ENCODE measurements around the gene SEMA4C.

SEMA4C gene

DNA sequence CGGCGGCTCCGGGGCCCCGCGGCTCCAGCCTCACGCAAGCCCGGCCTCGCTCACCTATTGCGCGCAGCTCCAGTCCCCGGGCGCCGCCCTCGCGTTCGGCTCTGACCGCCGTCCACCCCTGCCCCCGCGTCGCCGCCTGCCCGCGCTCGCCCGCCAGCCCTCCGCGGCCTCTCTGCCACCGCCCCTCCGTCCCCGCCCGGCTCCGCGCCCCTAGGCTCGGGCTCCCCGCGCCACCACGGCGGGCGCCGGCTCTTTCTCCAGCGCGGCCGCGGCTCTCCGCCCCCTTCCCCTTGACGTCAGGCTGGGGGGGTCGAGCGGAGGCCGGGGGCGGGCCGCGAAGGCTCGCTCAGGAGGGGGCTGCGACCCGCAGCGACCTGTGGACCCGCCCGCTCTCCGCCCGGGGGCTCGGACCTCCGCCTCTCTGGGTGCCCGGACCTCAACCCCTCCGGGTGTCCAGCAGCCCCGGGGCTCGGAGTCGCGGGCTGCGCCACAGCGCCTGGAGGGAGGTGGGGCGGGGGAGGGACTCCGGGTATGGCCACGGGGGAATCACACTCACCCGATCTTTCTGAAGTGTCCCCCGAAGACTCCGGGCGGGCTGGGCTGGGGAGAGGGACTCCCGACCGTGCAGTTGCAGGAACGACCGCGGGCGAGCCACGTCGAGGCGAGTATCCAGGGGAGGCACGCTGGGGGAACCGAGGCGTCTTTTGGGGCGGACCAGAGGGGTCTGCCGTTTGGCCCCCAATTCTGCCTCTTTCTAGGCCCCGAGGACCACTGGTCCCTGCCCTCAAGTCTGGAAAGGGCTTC is at the start of gene SEMA4C:
Gene SEMA4C, minus strand, starts transcription at position 259 of the 804 bp plus-strand sequence. CDS start 2,194 bp downstream, outside the sequence.
- intact Hi-C loops (cut with DNase I): loop anchor here (1.0 to 10.0 kb wide), 3 partner anchors 12 to 225 kb away; partner anchors contain the start of genes ANKRD39 and FAHD2B
- DNase-seq: peak; percentile 66 to 97 (median 76)

GRCh38 chr2:96918754-96919550 is 49.1 kb upstream of the SEMA4C start:
- DNase-seq: peak in 3 of 10 donors; percentile 16 to 49 (median 19)
- intact Hi-C loops (cut with DNase I): no loop called here

DNA sequence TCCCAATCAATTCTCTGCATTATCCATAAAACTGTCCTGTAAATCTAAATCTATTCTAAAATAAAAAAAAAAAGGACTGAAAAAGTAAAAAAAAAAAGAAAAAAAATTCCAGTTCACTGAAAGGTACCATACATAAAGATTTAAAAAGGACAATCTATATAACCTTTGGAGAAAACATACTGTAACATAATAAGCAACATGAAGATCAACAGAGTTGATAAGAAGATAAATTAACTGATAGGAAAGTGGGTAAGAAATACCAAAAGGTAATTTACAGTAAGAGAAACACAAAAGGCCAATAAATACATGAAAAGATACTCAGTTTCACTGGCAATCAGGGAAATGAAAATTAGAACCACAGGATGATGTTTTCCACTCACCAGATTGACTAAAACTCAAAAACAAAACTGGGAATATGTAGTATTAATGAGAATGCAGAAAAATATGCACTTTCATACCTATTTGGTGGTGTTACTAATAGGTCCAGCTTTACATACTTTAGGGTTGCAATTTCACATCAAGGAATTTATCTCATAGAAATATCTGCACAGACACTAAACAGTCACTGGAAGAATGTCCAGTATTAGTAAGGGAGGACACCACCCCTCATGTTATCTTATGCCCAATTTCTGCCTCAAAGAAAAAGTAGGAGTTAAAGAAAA is 48.3 kb upstream of the SEMA4C start:
- no peak for DNase-seq

GRCh38 chr2:96916646-96917543 is 47.0 kb upstream of the SEMA4C start:
- no peak for DNase-seq

More for the DNA sequence above, 48.3 kb upstream of the SEMA4C start:
- intact Hi-C loops (cut with DNase I): no loop called here

DNA sequence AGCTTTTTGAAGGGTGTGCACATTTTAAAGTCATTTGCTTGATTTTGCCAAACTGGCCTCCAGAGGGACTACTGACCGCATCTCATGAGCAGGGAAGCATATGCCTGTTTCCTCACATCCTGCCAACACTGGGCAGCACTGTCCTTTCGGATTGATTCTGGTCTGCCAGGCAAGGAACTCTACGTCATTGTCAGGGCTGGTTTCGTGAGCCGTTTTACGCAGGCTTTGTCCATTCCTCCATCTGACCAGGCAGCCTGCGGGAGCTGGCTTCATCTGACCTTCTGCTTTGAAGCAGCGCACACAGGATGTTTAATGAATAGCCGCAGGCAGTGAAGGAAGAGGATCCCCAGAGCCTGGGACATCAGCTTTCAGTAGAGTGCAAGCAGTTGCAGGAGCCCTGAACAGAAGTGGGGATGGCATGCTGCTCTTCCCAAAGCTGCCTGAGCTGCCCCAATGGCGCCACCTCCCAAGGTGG is 46.3 kb upstream of the SEMA4C start:
- intact Hi-C loops (cut with DNase I): no loop called here
- peak in 1 of 10 donors; percentile 94 for DNase-seq

More at GRCh38 chr2:96916646-96917543, 47.0 kb upstream of the SEMA4C start:
- intact Hi-C loops (cut with DNase I): no loop called here

GRCh38 chr2:96914332-96914731 is 44.5 kb upstream of the SEMA4C start:
- intact Hi-C loops (cut with DNase I): loop anchor here (5.0 kb wide), 1 partner anchor 42 kb away; the partner anchor contains the start of gene SEMA4C
- no peak for DNase-seq

GRCh38 chr2:96913398-96914202 is 43.7 kb upstream of the SEMA4C start:
- intact Hi-C loops (cut with DNase I): loop anchor here (5.0 kb wide), 1 partner anchor 41 kb away; the partner anchor contains the start of gene SEMA4C
- DNase-seq: peak in 6 of 10 donors; percentile 50 to 93 (median 69)

GRCh38 chr2:96913117-96913397 is 43.2 kb upstream of the SEMA4C start:
- DNase-seq: peak in 2 of 10 donors; percentile 75 to 87
- intact Hi-C loops (cut with DNase I): loop anchor here (5.0 kb wide), 1 partner anchor 41 kb away; the partner anchor contains the start of gene SEMA4C

DNA sequence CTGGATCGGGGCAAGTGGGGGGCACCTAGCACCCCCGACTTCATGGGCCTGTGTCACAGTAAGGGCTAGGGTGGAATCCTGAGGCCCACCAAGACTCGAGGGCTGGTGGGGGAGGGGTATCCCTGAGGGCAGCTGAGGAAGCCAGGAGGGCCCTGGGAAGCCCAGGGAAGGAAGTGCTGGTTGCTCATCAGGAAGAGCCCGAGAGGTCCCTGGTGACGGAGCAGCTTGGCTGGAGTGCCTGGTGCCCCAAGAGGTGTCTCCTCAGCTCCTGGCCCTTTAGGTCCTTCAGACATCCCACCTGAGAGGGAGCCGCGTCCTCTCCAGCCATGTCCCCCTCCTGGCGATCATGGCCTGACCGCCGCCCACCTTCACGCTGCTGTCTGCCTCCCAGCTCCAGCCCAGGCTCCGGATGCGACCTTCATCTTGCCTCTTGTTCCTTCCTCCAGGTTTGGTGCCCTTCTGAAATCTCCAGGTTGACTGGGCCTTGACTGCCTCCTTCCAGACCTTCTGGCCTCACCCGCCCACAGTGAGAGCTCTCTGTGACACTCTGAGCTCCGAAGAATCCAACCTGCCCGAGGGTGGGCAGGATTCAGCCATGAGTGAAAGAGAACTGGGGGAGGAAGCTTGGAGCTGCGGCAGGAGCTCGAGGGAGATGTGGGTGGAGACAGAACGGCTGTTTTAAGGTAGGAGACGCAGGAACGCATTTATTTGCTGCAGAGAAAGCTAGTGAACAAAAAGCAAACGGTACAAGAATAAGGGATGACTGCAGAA is 42.7 kb upstream of the SEMA4C start:
- intact Hi-C loops (cut with DNase I): loop anchor here (5.0 kb wide), 1 partner anchor 40 kb away; the partner anchor contains the start of gene SEMA4C
- peak in 2 of 10 donors; percentile 87 for DNase-seq

GRCh38 chr2:96909611-96910021 is 39.7 kb upstream of the SEMA4C start:
- DNase-seq: no peak
- intact Hi-C loops (cut with DNase I): loop anchor here (5.0 kb wide), 1 partner anchor 37 kb away; the partner anchor contains the start of gene SEMA4C

DNA sequence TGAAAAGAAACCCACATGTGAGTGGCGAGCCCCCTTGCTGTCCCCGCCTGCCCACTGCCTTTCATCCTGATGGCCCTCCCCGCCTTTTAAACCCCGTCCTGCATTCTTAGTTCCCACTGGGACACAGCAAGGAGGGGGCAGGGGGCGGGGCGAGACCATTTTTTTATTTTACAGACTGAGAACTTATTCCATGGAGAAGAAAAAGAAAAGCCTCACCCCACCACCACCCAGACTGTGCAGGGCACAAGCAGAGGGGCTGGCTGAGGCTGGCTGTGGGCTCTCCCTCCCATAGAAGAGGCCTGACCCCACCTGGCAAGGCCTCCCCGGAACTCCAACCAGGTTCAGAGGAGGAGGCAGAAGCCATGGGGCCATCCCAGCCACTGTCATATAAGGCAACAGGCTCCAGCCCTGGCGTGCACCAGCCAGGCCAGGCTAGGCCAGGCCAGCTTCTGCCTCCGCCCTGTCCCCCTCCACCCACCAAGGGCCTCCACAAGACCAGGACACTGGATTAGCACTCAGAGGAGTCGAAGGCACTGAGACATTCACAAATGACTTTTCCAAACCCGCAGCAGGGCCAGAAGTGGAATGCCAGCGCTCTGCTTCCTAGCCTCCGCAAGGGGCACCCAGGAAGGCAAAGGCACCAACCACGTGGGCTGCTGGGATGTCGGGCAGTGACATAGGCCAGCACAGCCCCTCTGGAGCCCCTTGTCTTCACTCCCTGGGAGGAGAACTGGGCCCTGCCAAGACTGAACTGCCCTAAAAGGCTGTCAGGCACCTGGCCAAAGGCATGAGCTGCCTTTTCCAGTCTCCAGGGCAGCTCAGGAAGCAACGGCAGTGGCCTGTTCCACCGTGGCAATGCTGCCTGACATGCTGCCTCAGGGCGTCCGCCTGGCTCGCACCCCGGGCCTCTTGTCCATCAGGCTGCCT is 37.5 kb upstream of the SEMA4C start:
- intact Hi-C loops (cut with DNase I): no loop called here
- DNase-seq: peak in 7 of 10 donors; percentile 47 to 87 (median 56)

DNA sequence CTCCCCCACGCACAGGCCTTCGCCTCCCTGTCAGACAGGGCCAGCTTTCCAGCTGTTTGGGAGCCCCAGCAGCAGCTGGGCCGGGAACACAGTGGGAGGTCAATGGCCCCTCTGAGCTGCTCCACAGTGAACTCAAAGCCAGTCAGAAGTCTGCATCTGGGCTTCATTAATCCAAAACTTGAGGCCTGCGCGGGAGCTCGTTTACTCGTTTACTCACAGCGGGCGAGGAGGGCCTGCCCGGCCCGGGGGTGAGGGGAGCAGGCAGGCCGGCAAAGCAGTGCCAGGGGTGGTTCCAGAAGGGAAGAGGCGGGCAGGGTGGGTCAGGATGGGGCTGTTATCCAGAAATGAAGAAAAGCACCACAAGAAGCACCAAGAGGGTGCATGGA is 36.8 kb upstream of the SEMA4C start:
- DNase-seq: no peak
- intact Hi-C loops (cut with DNase I): no loop called here

DNA sequence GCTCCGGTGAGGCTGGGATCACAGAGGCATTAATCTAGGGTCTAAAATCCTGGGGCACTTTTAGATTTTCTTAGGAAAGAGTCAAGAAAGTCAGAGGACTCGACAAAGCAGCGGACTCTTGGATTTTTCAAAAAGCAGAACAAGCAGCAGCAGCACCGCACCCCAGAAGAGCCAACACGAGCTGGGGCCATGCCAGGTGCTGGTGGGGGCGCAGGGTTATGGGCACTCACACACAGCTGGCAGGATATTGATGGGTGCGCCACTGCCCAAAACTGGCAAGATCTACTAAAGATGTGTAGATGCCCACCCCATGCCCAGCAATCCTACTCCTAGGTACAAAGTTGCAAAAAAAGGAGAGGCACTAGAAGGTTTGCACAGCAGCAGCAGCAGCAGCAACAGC is 33.9 kb upstream of the SEMA4C start:
- DNase-seq: no peak
- intact Hi-C loops (cut with DNase I): no loop called here

GRCh38 chr2:96903318-96903717 is 33.4 kb upstream of the SEMA4C start:
- intact Hi-C loops (cut with DNase I): no loop called here
- no peak for DNase-seq

- intact Hi-C loops (cut with DNase I): no loop called here
- no peak for DNase-seq
Observed at GRCh38 chr2:96900237-96900636, 30.4 kb upstream of the SEMA4C start.

DNA sequence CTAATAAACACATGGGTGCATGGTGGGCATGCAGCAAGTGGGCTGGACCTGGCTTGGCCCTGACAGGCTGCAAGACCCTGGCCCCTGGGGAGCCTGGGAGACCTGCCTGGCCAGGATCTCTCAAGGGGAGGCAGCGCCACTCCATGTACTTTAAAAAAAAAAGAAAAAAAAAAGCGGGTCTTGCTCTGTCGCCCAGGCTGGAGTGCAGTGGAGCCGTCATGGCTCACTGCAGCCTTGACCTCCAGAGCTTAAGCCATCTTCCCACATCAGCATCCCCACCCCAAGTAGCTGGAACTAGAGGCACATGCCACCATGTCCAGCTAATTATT is 29.5 kb upstream of the SEMA4C start:
- intact Hi-C loops (cut with DNase I): no loop called here

More for the DNA sequence above, 29.5 kb upstream of the SEMA4C start:
- no peak for DNase-seq
